IMR-90 (cell line): ENCODE measurements around the gene FAU. TPM values are rescaled to one million over a fixed set of nuclear protein-coding genes. Genes with fewer than 3 reads are reported as not detected.

Source experiments
- ATAC-seq: fragments of 200-7000 bp; cut with Tn5 transposase; 2 replicates; pipeline ENCODE4 v1.9.1; 2020; ENCODE audit warnings: low read depth, mild to moderate bottlenecking, moderate library complexity
- BruUV-seq: library from RNA; stranded (reverse); fragments of 400-500 nt; replicated peaks from 2 replicates; lab custom pipeline; 2021; lab: Mats Ljungman, UMichigan
- CTCF ChIA-PET: fragments of 300-600 bp; formaldehyde crosslinking; extraction: SDS; loops from one replicate; lab custom pipeline; 2021; ENCODE audit warnings: antibody characterized with exemption; lab: Yijun Ruan, JAX
- POLR2A ChIA-PET: fragments of 300-600 bp; sonication (Branson Sonifier 250); formaldehyde crosslinking; loops from one replicate; lab custom pipeline; 2022; ENCODE audit warnings: antibody characterized with exemption; ENCODE audit not compliant: unreplicated experiment; lab: Charles Lee
- DNase-seq: peaks from one replicate; pipeline ENCODE4 v3.0.0; 2013
- H2AFZ ChIP-seq: replicated peaks from 2 replicates; pipeline ENCODE3; 2013; ENCODE audit warnings: low read length, mild to moderate bottlenecking; ENCODE audit not compliant: poor library complexity
- H2AK5ac ChIP-seq: 2 replicates; pipeline ENCODE4 v1.6.1; 2013; ENCODE audit warnings: low read depth, low read length, inconsistent platforms
- H2AK9ac ChIP-seq: replicated peaks from 2 replicates; pipeline ENCODE3; 2013; ENCODE audit warnings: mild to moderate bottlenecking, low read depth, low read length, moderate library complexity; ENCODE audit not compliant: poor library complexity
- H2BK120ac ChIP-seq: 2 replicates; pipeline ENCODE4 v1.6.1; 2013; ENCODE audit warnings: low read depth, low read length, inconsistent platforms
- H2BK15ac ChIP-seq: 3 replicates; pipeline ENCODE4 v1.6.1; 2013; ENCODE audit warnings: low read depth, low read length, inconsistent platforms
- H2BK20ac ChIP-seq: 2 replicates; pipeline ENCODE4 v1.6.1; 2013; ENCODE audit warnings: low read depth, mild to moderate bottlenecking, inconsistent platforms, low read length, moderate library complexity
- H2BK5ac ChIP-seq: 2 replicates; pipeline ENCODE4 v1.6.1; 2013; ENCODE audit warnings: mild to moderate bottlenecking, low read depth, low read length, inconsistent platforms; ENCODE audit not compliant: poor library complexity, severe bottlenecking
- H3K14ac ChIP-seq: replicated peaks from 2 replicates; pipeline ENCODE4 v1.6.1; 2013; ENCODE audit warnings: low read depth, low read length, inconsistent platforms
- H3K18ac ChIP-seq: 2 replicates; pipeline ENCODE4 v1.6.1; 2013; ENCODE audit warnings: low read depth, low read length, control low read depth
- H3K23ac ChIP-seq: 2 replicates; pipeline ENCODE4 v1.6.1; 2013; ENCODE audit warnings: low read depth, low read length, inconsistent platforms
- H3K27ac ChIP-seq: 2 replicates; pipeline ENCODE4 v1.5.1; 2013; ENCODE audit warnings: mild to moderate bottlenecking, control low read depth, low read length; ENCODE audit not compliant: insufficient read depth
- H3K27me3 ChIP-seq: 2 replicates; pipeline ENCODE4 v1.6.1; 2013; ENCODE audit warnings: low read length; ENCODE audit not compliant: control insufficient read depth, insufficient read depth
- H3K36me3 ChIP-seq: 2 replicates; pipeline ENCODE4 v1.6.1; 2013; ENCODE audit warnings: low read length, mixed read lengths; ENCODE audit not compliant: control insufficient read depth, insufficient read depth
- H3K4ac ChIP-seq: 2 replicates; pipeline ENCODE4 v1.6.1; 2013; ENCODE audit warnings: low read depth, low read length, inconsistent platforms
- H3K4me1 ChIP-seq: 2 replicates; pipeline ENCODE4 v1.6.1; 2013; ENCODE audit warnings: low read length, mixed read lengths; ENCODE audit not compliant: control insufficient read depth, insufficient read depth
- H3K4me2 ChIP-seq: 2 replicates; pipeline ENCODE4 v1.6.1; 2013; ENCODE audit warnings: low read depth, mild to moderate bottlenecking, control low read depth, low read length, moderate library complexity
- H3K4me3 ChIP-seq: 2 replicates; pipeline ENCODE4 v1.5.1; 2013; ENCODE audit warnings: low read depth, mild to moderate bottlenecking, control low read depth, low read length, moderate library complexity; ENCODE audit not compliant: insufficient read depth
- H3K56ac ChIP-seq: 2 replicates; pipeline ENCODE4 v1.6.1; 2013; ENCODE audit warnings: low read length, inconsistent platforms; ENCODE audit not compliant: insufficient read depth; ENCODE audit errors: extremely low read depth
- H3K79me1 ChIP-seq, 2 experiments: 2 replicates each; pipeline ENCODE4 v1.6.1; 2013; ENCODE audit warnings: low read length in 2 of 2, inconsistent platforms in 1 of 2, low read depth in 1 of 2
- H3K9ac ChIP-seq: 2 replicates; pipeline ENCODE4 v1.6.1; 2013; ENCODE audit warnings: low read depth, low read length, control low read depth
- H3K9me1 ChIP-seq: 2 replicates; pipeline ENCODE4 v1.6.1; 2013; ENCODE audit warnings: low read length, inconsistent platforms; ENCODE audit not compliant: insufficient read depth
- H3K9me3 ChIP-seq: 2 replicates; pipeline ENCODE4 v1.6.1; 2013; ENCODE audit warnings: low read length; ENCODE audit not compliant: control insufficient read depth, insufficient read depth
- H4K20me1 ChIP-seq: 2 replicates; pipeline ENCODE4 v1.6.1; 2013; ENCODE audit warnings: low read length, inconsistent platforms; ENCODE audit not compliant: insufficient read depth
- H4K5ac ChIP-seq: 2 replicates; pipeline ENCODE4 v1.6.1; 2013; ENCODE audit warnings: mild to moderate bottlenecking, low read depth, low read length, control low read depth
- H4K8ac ChIP-seq, 2 experiments: 2 replicates each; pipeline ENCODE4 v1.6.1; 2013; ENCODE audit warnings: low read depth in 2 of 2, low read length in 2 of 2, control low read depth in 1 of 2, inconsistent platforms in 1 of 2
- H4K91ac ChIP-seq: 2 replicates; pipeline ENCODE4 v1.6.1; 2013; ENCODE audit warnings: low read depth, low read length, inconsistent platforms; ENCODE audit not compliant: insufficient read depth
- BHLHE40 ChIP-seq: fragments of 150-350 bp; IDR thresholded peaks from 2 replicates; pipeline ENCODE4 v1.6.1; 2016; ENCODE audit warnings: mild to moderate bottlenecking, low read depth, low read length
- NFE2L2 ChIP-seq: fragments of 150-350 bp; IDR thresholded peaks from 2 replicates; pipeline ENCODE4 v1.6.1; 2016; ENCODE audit warnings: low read depth, mild to moderate bottlenecking, low read length
- POLR2A ChIP-seq: IDR thresholded peaks from 2 replicates; pipeline ENCODE4 v1.6.1; 2012; ENCODE audit warnings: mild to moderate bottlenecking, low read depth, low read length
- RAD21 ChIP-seq: IDR thresholded peaks from 2 replicates; pipeline ENCODE4 v1.6.1; 2012; ENCODE audit warnings: low read length, improper control_type of control experiment
- RFX5 ChIP-seq: IDR thresholded peaks from 2 replicates; pipeline ENCODE4 v1.8.0; 2012; ENCODE audit warnings: low read depth, mild to moderate bottlenecking, low read length, moderate library complexity
- SMC3 ChIP-seq: fragments of 150-350 bp; IDR thresholded peaks from 2 replicates; pipeline ENCODE4 v1.6.1; 2016; ENCODE audit warnings: low read depth, mild to moderate bottlenecking, antibody characterized with exemption, low read length, moderate library complexity
- USF2 ChIP-seq: fragments of 150-350 bp; IDR thresholded peaks from 2 replicates; pipeline ENCODE4 v1.6.1; 2017; ENCODE audit warnings: mild to moderate bottlenecking, antibody characterized with exemption, low read length, low read depth
- WGBS, 2 experiments: methylation state at CpG; one replicate each; pipeline versions ENCODE4 v1.1.5 to v1.1.7; 2013; ENCODE audit warnings: missing lambda C conversion rate in 2 of 2; ENCODE audit not compliant: insufficient read length in 1 of 2; ENCODE audit errors: extremely low coverage in 2 of 2; 5-methylcytosine and 5-hydroxymethylcytosine counted together
- dilution Hi-C: fragments of 300-500 bp; cut with HindIII; formaldehyde crosslinking; loops from one replicate; pipeline ENCODE4 v1.14.3; 2018; ENCODE audit warnings: low sequenced_read_pairs; ENCODE audit not compliant: unreplicated experiment
- in situ Hi-C: fragments of 300-500 bp; cut with MboI; formaldehyde crosslinking; loops from 3 replicates; pipeline ENCODE4 v1.14.3; 2019; ENCODE audit warnings: low sequenced_read_pairs, inconsistent platforms, mixed read lengths
- intact Hi-C: fragments of 100-400 bp; cut with micrococcal nuclease; formaldehyde crosslinking; loops from 2 replicates; pipeline ENCODE4 v1.10.0; 2022
- polyA plus RNA-seq, 3 experiments: library from polyadenylated mRNA; depleted of rRNA; stranded (reverse); fragments of >200 nt; gene quantifications; 2 replicates each; pipeline ENCODE4 v1.2.3, GENCODE V29; 2012; ENCODE audit warnings: low replicate concordance in 1 of 3
- total RNA-seq: library from RNA; depleted of rRNA; stranded (reverse); fragments of >200 nt; gene quantifications from 2 replicates; pipeline ENCODE4 v1.2.3, GENCODE V29; 2012

Gene FAU
- total and polyA plus RNA-seq, 2 of the 4 experiments (the other 2 are of a cell fraction) = 189 to 652 TPM

GRCh38 chr11:65157336-65157735 is 35.4 kb upstream of the FAU start:
- Histone ChIP-seq H3K18ac (no peak overlapping the region), H4K20me1 (no peaks in the 10 kb centered on the region), H4K5ac (no peak overlapping the region), H3K4me2 (no peak overlapping the region), H3K9ac (no peak overlapping the region), H2AFZ (no peak overlapping the region), H3K4me3 (no peak overlapping the region), H2AK5ac (no peak overlapping the region), H2BK5ac (no peak overlapping the region), H3K79me1 (no peaks in the 10 kb centered on the region), H2AK9ac (no peak overlapping the region), H3K9me3 (no peaks in the 10 kb centered on the region), H3K14ac (no peak overlapping the region), H3K56ac (no peak overlapping the region), H2BK120ac (no peak overlapping the region), H4K8ac (no peak overlapping the region), H3K4ac (no peak overlapping the region), H4K91ac (no peak overlapping the region), H2BK20ac (no peak overlapping the region), H3K27ac (no peak overlapping the region), H3K36me3 (no peaks in the 10 kb centered on the region), H3K4me1 (no peaks in the 10 kb centered on the region), H3K23ac (no peak overlapping the region), H3K27me3 (0 out of 2 replicates have a peak, but pooled peaks cover 2% of the 10 kb centered on the region), H2BK15ac (no peak overlapping the region), H3K9me1 (no peaks in the 10 kb centered on the region)
- intact Hi-C loops (no loop called here), in situ Hi-C loops (no loop called here), dilution Hi-C loops (no loop called here)
- ChIA-PET POLR2A (no interaction called here), CTCF (no interaction called here)
- TF ChIP-seq POLR2A (no peak), SMC3 (no peak), RAD21 (no peak), BHLHE40 (no peak), NFE2L2 (no peak), USF2 (no peak), RFX5 (no peak)
- ATAC-seq = no peak
- no TSS peak for BruUV-seq
- DNase-seq = no peak
- 58% methylated on average over 2 of the region's 3 CpGs; no CpG with 5 or more reads in 1 of the 2 experiments for WGBS, 2 experiments
